Measurements from ENCODE around the gene ATAT1.

GRCh38 chr6:30678964-30679726 lies 52.5 kb downstream of the ATAT1 start:
- TF ChIP-seq CTCF (IDR thresholded peaks at IDR 0.05) (peak; percentile 90 to 98 (median 96)), POLR2A (IDR thresholded peaks at IDR 0.05) (no peak)

Data from vagina (tissue), 2 donors.